ENCODE data around the gene ADAMTS12. TPM values are rescaled to one million over a fixed set of nuclear protein-coding genes. Genes with fewer than 3 reads are reported as not detected.

The ADAMTS12 gene
- polyA plus RNA-seq, 1 donor, result 4.2 TPM

DNA sequence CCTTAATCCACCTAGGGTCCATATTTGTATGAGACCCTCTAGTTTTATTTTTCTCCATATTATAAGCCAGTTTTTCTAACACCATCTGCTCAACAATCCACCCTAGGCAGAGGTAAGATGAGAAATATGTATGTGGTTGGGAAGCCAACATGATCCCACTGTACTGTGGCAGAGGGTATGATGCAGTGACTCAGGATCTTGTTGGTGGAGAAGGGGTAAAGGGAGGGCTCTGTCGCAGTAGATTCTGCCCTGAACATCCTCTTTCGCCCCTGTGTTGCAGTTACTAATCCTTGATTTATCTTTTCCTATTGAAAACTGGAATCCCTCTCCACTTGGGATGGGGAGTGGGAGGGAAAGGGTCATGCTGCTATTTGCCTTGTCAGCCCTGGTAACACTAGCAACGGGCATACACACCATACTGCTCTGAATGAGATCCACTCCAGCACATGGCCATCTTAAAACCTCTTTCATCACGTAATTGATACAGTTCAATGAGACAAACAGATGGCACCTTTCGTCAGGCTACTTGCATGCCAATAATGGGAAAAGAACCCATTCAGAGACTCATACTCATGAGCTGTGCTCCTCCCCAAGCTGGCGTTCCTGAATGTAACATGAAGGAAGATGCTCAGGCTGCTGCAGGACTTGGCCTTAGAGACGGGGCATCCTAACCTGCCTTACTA lies 63.0 kb downstream of the ADAMTS12 start:
- Histone ChIP-seq H3K4me3 (ENCODE audit: low read length) (no peak overlapping the region), H3K36me3 (ENCODE audit: control insufficient read depth, insufficient read depth, low read length) (no peaks in the 10 kb centered on the region), H3K27ac (ENCODE audit: low read length) (no peak overlapping the region), H3K4me1 (ENCODE audit: control insufficient read depth, insufficient read depth, low read length) (no peaks in the 10 kb centered on the region), H3K9me3 (ENCODE audit: control insufficient read depth, low read depth, low read length) (no peaks in the 10 kb centered on the region), H3K27me3 (ENCODE audit: control insufficient read depth, insufficient read depth, low read length) (no peaks in the 10 kb centered on the region)
- WGBS (ENCODE audit: insufficient coverage, low lambda C conversion rate), result no CpG with 5 or more reads among the region's 7 CpGs
- DNase-seq, result no peak

DNA sequence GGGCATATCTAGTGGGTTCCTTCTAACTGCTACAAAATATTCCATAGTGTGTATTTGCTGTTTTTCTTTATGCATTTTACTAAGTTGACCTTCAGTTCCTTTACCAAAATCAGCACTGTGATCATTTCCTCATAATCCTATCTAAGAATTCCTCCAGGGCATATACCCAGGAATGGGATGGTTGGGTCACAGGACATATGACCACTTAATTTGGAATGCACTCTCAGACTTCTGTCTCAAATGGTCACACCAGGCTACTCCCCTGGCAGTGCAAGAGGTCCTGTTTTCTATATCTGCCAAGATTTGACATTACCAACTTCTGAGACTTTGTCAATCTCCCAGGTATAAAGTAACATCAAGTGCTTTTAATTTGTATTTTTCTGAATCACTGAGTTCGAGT lies 63.9 kb downstream of the ADAMTS12 start:
- Histone ChIP-seq H3K36me3 (ENCODE audit: control insufficient read depth, insufficient read depth, low read length) (no peaks in the 10 kb centered on the region), H3K4me3 (ENCODE audit: low read length) (no peak overlapping the region), H3K4me1 (ENCODE audit: control insufficient read depth, insufficient read depth, low read length) (no peaks in the 10 kb centered on the region), H3K27ac (ENCODE audit: low read length) (no peak overlapping the region), H3K9me3 (ENCODE audit: control insufficient read depth, low read depth, low read length) (no peaks in the 10 kb centered on the region), H3K27me3 (ENCODE audit: control insufficient read depth, insufficient read depth, low read length) (no peaks in the 10 kb centered on the region)
- 100% methylated on average over 1 of the region's 1 CpG for WGBS (ENCODE audit: insufficient coverage, low lambda C conversion rate)
- no peak for DNase-seq

DNA sequence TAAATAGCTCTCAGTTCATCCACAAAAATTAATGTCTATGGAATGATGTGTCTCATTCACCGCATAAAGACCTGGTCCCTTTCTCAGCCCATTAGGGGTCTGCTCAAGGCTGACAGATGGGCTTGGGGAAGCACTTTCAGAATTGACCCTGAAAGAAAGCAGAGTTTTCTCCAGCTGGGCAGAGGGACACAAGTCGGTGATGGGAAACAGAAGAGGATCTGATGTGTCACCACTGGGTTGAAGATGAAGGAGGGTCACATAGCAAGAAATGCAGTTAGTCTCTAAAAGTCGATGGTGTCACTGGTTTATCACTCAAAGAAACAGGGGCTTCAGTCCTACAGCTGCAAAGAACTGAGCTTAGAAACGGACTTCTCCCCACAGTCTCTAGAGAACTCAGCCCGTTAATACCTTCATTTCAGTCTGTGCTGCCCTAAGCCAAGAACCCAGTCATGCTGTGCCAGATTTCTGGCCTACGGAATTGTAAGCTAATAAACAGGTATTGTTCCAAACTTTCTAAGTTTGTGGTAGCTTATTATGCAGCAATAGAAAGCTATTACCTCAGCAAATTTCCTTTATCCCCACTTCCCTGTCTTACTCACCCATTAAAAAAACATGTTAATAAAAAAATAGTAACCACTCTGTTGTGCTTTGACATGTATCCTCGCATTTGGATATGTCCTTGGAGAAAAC lies 64.6 kb downstream of the ADAMTS12 start:
- Histone ChIP-seq H3K27ac (ENCODE audit: low read length) (no peak overlapping the region), H3K4me3 (ENCODE audit: low read length) (no peak overlapping the region), H3K27me3 (ENCODE audit: control insufficient read depth, insufficient read depth, low read length) (no peaks in the 10 kb centered on the region), H3K36me3 (ENCODE audit: control insufficient read depth, insufficient read depth, low read length) (no peaks in the 10 kb centered on the region), H3K4me1 (ENCODE audit: control insufficient read depth, insufficient read depth, low read length) (no peaks in the 10 kb centered on the region), H3K9me3 (ENCODE audit: control insufficient read depth, low read depth, low read length) (no peaks in the 10 kb centered on the region)
- WGBS (ENCODE audit: insufficient coverage, low lambda C conversion rate), result 89% methylated on average over 3 of the region's 7 CpGs
- no peak for DNase-seq

DNA sequence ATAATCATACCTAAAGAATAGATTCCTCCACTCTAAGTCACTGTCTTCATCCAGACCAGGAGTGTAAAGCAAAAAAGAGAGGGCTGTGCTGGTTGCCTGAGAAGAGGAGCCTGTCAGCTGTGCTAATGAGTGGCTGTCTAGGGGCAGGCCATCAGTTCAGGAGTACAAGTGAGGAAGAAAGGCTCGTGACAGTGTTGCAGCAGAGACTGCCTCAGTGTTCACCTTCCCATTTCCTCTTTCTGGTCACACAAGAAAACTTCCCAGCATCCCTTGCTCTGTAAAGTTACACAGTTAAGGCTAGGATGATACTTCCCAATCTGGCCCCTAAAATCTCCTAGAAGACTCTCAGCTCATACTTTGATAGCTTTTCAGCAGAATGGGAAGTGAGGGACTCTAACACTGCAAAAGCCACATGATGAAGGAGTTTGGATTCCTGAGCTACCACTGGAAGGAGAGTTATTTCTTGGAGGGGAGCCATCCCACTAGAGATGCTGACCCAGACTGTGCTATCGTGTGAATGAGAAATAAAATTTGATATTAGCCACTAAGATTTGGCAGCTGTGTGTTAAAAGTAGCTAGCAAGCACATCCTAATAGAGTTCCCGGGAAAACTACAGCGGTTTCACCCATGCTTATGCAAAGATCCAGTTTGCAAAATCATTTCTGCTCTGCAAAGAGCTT lies 67.1 kb downstream of the ADAMTS12 start:
- no peak for DNase-seq

DNA sequence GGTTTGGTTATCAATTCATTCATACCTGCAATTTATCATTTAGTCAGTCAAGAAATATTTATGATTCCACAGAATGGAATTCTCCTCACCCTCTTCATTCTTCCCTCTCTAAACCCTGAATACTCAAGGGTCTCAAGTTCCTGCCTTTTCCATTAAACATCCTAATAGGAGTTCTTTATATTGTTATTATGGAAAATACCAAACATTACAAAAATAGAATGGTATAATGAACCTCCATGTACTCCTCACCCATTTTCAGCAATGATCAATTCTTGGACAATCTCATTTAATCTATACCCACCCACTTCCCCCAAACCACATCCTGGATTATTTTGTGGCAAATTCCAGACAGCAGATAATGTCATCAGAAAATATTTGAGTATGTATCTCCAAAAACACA lies 74.5 kb downstream of the ADAMTS12 start:
- H3K9me3 ChIP-seq (ENCODE audit: control insufficient read depth, low read depth, low read length), result no peaks in the 10 kb centered on the region
- no peaks in the 10 kb centered on the region for H3K4me1 ChIP-seq (ENCODE audit: control insufficient read depth, insufficient read depth, low read length)
- no peaks in the 10 kb centered on the region for H3K27me3 ChIP-seq (ENCODE audit: control insufficient read depth, insufficient read depth, low read length)
- H3K36me3 ChIP-seq (ENCODE audit: control insufficient read depth, insufficient read depth, low read length), result no peaks in the 10 kb centered on the region
- H3K27ac ChIP-seq (ENCODE audit: low read length), result no peak overlapping the region
- no peak overlapping the region for H3K4me3 ChIP-seq (ENCODE audit: low read length)
- no peak for DNase-seq

More for the DNA sequence above, 67.1 kb downstream of the ADAMTS12 start:
- no peak overlapping the region for H3K27ac ChIP-seq (ENCODE audit: low read length)
- WGBS (ENCODE audit: insufficient coverage, low lambda C conversion rate), result no CpG with 5 or more reads among the region's 4 CpGs
- no peak overlapping the region for H3K4me3 ChIP-seq (ENCODE audit: low read length)
- no peaks in the 10 kb centered on the region for H3K27me3 ChIP-seq (ENCODE audit: control insufficient read depth, insufficient read depth, low read length)
- no peaks in the 10 kb centered on the region for H3K4me1 ChIP-seq (ENCODE audit: control insufficient read depth, insufficient read depth, low read length)
- no peaks in the 10 kb centered on the region for H3K9me3 ChIP-seq (ENCODE audit: control insufficient read depth, low read depth, low read length)
- no peaks in the 10 kb centered on the region for H3K36me3 ChIP-seq (ENCODE audit: control insufficient read depth, insufficient read depth, low read length)

DNA sequence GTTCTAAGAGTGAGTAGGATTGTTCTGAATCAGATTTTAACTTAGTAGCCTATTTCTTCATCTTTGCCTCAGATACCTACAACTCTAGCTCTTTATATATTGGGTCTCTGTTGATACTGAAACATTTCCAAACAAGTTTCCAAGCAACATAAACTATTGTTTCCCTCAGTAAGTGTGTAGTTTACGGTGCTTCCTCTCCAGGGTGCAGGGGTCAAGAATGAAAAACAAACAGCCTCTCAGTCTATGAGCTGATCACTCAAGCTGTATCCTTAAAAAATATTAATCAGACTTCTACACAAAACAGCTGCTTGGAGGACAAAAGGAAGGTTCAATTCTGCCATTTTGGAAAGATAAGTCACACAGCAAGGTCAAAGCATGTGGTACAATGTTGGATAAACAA lies 75.0 kb downstream of the ADAMTS12 start:
- Histone ChIP-seq H3K27me3 (ENCODE audit: control insufficient read depth, insufficient read depth, low read length) (no peaks in the 10 kb centered on the region), H3K36me3 (ENCODE audit: control insufficient read depth, insufficient read depth, low read length) (no peaks in the 10 kb centered on the region), H3K9me3 (ENCODE audit: control insufficient read depth, low read depth, low read length) (no peaks in the 10 kb centered on the region), H3K4me1 (ENCODE audit: control insufficient read depth, insufficient read depth, low read length) (no peaks in the 10 kb centered on the region), H3K27ac (ENCODE audit: low read length) (no peak overlapping the region), H3K4me3 (ENCODE audit: low read length) (no peak overlapping the region)
- no peak for DNase-seq
- WGBS (ENCODE audit: insufficient coverage, low lambda C conversion rate), result no CpG with 5 or more reads among the region's 1 CpG

DNA sequence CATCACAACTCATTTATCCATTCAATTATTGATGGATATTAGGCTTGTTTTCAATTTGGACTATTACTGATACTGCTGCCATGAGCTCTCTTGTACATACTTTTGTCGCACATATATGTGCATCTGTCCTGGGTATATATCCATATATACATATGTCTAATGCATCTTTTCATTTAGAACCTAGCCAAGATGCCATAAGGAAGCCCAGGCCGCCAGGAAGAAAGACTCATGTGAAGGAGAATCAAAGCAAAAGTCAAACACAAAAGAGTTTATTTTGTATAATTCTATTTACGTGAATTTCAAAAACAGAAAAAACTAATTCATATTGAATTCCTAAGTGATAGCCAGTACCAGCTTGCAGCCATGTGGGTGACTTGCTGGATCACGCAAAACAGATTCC lies 79.0 kb downstream of the ADAMTS12 start:
- no peak for DNase-seq
- Histone ChIP-seq H3K36me3 (ENCODE audit: control insufficient read depth, insufficient read depth, low read length) (no peaks in the 10 kb centered on the region), H3K4me1 (ENCODE audit: control insufficient read depth, insufficient read depth, low read length) (no peaks in the 10 kb centered on the region), H3K4me3 (ENCODE audit: low read length) (no peak overlapping the region), H3K27ac (ENCODE audit: low read length) (no peak overlapping the region), H3K27me3 (ENCODE audit: control insufficient read depth, insufficient read depth, low read length) (no peaks in the 10 kb centered on the region), H3K9me3 (ENCODE audit: control insufficient read depth, low read depth, low read length) (no peaks in the 10 kb centered on the region)
- WGBS (ENCODE audit: insufficient coverage, low lambda C conversion rate), result no CpG with 5 or more reads among the region's 4 CpGs

DNA sequence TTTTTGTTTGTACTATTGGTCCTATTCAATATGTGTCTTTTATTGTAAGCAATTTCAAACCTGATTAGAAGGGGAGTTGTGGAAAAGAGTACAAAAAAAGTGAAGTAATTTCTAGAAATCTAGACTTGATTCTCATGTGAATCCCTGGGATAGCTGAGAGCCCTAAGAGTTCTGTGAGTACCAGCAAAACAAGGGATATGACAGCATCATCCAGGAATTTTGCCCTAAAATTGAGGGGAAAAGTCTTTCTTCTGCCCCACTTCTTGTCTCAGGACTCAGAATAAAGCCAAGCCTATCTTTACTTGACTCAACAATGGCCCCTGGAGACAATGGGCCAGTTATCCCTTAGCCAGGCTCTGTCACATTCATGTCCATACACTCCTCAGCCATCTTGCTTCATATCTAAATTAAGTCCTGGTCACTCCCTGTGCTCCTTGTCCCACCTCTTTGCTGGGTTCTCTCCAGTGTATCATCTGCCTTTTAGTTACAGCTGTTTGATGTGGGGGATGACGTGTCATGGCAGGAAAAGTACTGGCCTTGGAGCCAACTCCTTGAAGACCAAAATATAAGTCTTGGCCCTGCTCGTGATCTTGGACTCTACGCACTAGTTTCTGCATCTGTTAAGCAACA lies 81.2 kb downstream of the ADAMTS12 start:
- H3K4me1 ChIP-seq (ENCODE audit: control insufficient read depth, insufficient read depth, low read length), result no peaks in the 10 kb centered on the region
- H3K9me3 ChIP-seq (ENCODE audit: control insufficient read depth, low read depth, low read length), result no peaks in the 10 kb centered on the region
- no peak for DNase-seq
- H3K36me3 ChIP-seq (ENCODE audit: control insufficient read depth, insufficient read depth, low read length), result no peaks in the 10 kb centered on the region
- H3K27ac ChIP-seq (ENCODE audit: low read length), result no peak overlapping the region
- H3K4me3 ChIP-seq (ENCODE audit: low read length), result no peak overlapping the region
- WGBS (ENCODE audit: insufficient coverage, low lambda C conversion rate), result no CpG with 5 or more reads among the region's 3 CpGs
- no peaks in the 10 kb centered on the region for H3K27me3 ChIP-seq (ENCODE audit: control insufficient read depth, insufficient read depth, low read length)

DNA sequence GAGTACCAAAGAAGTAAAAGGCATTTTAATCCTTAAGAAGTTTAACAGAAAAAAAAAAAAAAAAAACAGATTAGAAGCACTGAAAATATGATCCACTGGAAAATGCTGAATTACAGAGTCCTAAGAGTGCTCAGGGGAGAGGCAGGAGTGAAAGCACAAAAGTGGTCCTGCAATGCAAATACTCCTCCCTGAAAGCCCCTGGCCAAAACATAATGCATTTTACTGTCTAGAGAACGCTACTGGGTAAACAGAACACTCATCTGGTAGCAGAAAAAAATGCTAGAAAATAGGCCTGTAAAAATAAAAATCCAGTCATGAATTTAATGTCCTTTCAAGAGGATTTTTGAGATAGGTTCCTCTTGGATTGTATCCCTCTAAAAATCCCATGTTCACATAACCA lies 81.9 kb downstream of the ADAMTS12 start:
- Histone ChIP-seq H3K9me3 (ENCODE audit: control insufficient read depth, low read depth, low read length) (no peaks in the 10 kb centered on the region), H3K4me3 (ENCODE audit: low read length) (no peak overlapping the region), H3K36me3 (ENCODE audit: control insufficient read depth, insufficient read depth, low read length) (no peaks in the 10 kb centered on the region), H3K4me1 (ENCODE audit: control insufficient read depth, insufficient read depth, low read length) (no peaks in the 10 kb centered on the region), H3K27ac (ENCODE audit: low read length) (no peak overlapping the region), H3K27me3 (ENCODE audit: control insufficient read depth, insufficient read depth, low read length) (no peaks in the 10 kb centered on the region)
- WGBS (ENCODE audit: insufficient coverage, low lambda C conversion rate), result 50% methylated on average over 1 of the region's 1 CpG
- no peak for DNase-seq

DNA sequence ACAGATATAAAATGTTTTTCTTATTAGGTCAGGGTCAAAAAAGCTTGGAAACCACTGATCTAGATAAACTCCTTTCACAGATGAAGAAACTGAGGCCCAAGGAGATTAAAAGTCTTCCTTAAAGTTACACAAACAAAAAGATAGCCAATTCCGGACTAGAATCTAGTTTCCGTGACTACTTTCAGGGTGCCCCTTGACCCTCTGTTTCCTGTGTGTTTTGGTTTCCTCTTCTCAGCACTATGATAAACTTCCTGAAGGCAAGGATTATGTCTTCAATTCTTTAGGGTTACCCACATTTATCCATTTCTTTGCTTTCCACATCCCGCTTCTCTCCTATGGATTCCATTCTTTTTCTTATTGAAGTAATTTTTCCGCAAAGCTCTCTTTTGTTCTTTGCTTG lies 83.1 kb downstream of the ADAMTS12 start:
- H3K4me3 ChIP-seq (ENCODE audit: low read length), result no peak overlapping the region
- no peaks in the 10 kb centered on the region for H3K9me3 ChIP-seq (ENCODE audit: control insufficient read depth, low read depth, low read length)
- H3K27ac ChIP-seq (ENCODE audit: low read length), result no peak overlapping the region
- no peaks in the 10 kb centered on the region for H3K36me3 ChIP-seq (ENCODE audit: control insufficient read depth, insufficient read depth, low read length)
- no peaks in the 10 kb centered on the region for H3K4me1 ChIP-seq (ENCODE audit: control insufficient read depth, insufficient read depth, low read length)
- no peak for DNase-seq
- no peaks in the 10 kb centered on the region for H3K27me3 ChIP-seq (ENCODE audit: control insufficient read depth, insufficient read depth, low read length)
- WGBS (ENCODE audit: insufficient coverage, low lambda C conversion rate), result 33% methylated on average over 2 of the region's 4 CpGs

Measured in large intestine (tissue), 3 donors.